ENCODE results near the gene HDAC4.

Gene HDAC4

GRCh38 chr2:239238381-239238780, 162.4 kb downstream of the HDAC4 start:
- CTCF ChIA-PET: interaction anchor here (1.1 kb wide), 1 partner anchor 14 kb away, joined by 3 read pairs; no protein-coding TSS in a partner anchor
- Histone ChIP-seq H3K9me3 (ENCODE audit: control insufficient read depth, insufficient read depth, low read depth, low read length) (no peaks in the 10 kb centered on the region), H3K36me3 (ENCODE audit: control insufficient read depth in 2 of 2, insufficient read depth in 1 of 2, low read length in 2 of 2) (no peaks in the 10 kb centered on the region), H3K4me3 (ENCODE audit: low read depth, low read length) (no peak overlapping the region), H3K4me1 (ENCODE audit: control insufficient read depth, insufficient read depth, low read length) (no peaks in the 10 kb centered on the region), H3K27ac (ENCODE audit: extremely low read depth, low read depth, low read length) (no peak overlapping the region)
- POLR2A ChIA-PET: no interaction called here
- TF ChIP-seq ZNF530 (tag by site-specific recombination; IDR thresholded peaks at IDR 0.05; ENCODE audit: low read depth) (no peak), ZFP37 (tag by site-specific recombination; IDR thresholded peaks at IDR 0.05) (no peak)

GRCh38 chr2:239236808-239237205, 164.0 kb downstream of the HDAC4 start:
- no peaks in the 10 kb centered on the region for H3K36me3 ChIP-seq (ENCODE audit: control insufficient read depth in 2 of 2, insufficient read depth in 1 of 2, low read length in 2 of 2)
- H3K4me1 ChIP-seq (ENCODE audit: control insufficient read depth, insufficient read depth, low read length): no peaks in the 10 kb centered on the region
- TF ChIP-seq ZNF521 (tag by site-specific recombination; IDR thresholded peaks at IDR 0.05) (no peak), ZFP3 (tag by site-specific recombination; IDR thresholded peaks at IDR 0.05; ENCODE audit: low read depth) (no peak), ZNF335 (tag by site-specific recombination; conservative IDR thresholded peaks at IDR 0.05) (no peak)
- ChIA-PET CTCF (interaction anchor here (0.6 kb wide), 1 partner anchor 89 kb away, joined by 4 read pairs; no protein-coding TSS in a partner anchor), POLR2A (no interaction called here)
- no peaks in the 10 kb centered on the region for H3K9me3 ChIP-seq (ENCODE audit: control insufficient read depth, insufficient read depth, low read depth, low read length)
- H3K27ac ChIP-seq (ENCODE audit: extremely low read depth, low read depth, low read length): no peak overlapping the region
- H3K4me3 ChIP-seq (ENCODE audit: low read depth, low read length): no peak overlapping the region

GRCh38 chr2:239236043-239236807, 164.6 kb downstream of the HDAC4 start:
- no peak overlapping the region for H3K4me3 ChIP-seq (ENCODE audit: low read depth, low read length)
- CTCF ChIA-PET: interaction anchor here (0.6 to 0.7 kb wide), 3 partner anchors 56 to 401 kb away, joined by 3 to 5 read pairs (median 4); no protein-coding TSS in a partner anchor
- no peaks in the 10 kb centered on the region for H3K36me3 ChIP-seq (ENCODE audit: control insufficient read depth in 2 of 2, insufficient read depth in 1 of 2, low read length in 2 of 2)
- POLR2A ChIA-PET: no interaction called here
- H3K4me1 ChIP-seq (ENCODE audit: control insufficient read depth, insufficient read depth, low read length): no peaks in the 10 kb centered on the region
- H3K27ac ChIP-seq (ENCODE audit: extremely low read depth, low read depth, low read length): no peak overlapping the region
- H3K9me3 ChIP-seq (ENCODE audit: control insufficient read depth, insufficient read depth, low read depth, low read length): no peaks in the 10 kb centered on the region
- TF ChIP-seq ZNF670 (tag by site-specific recombination; IDR thresholded peaks at IDR 0.05; ENCODE audit: low read depth) (no peak), SETDB1 (IDR thresholded peaks at IDR 0.05; ENCODE audit: insufficient read length, low read length) (no peak), ZNF521 (tag by site-specific recombination; IDR thresholded peaks at IDR 0.05) (no peak), TCF7L2 (IDR thresholded peaks at IDR 0.05; ENCODE audit: borderline replicate concordance, low read depth, low read length) (no peak), FEZF1 (tag by site-specific recombination; IDR thresholded peaks at IDR 0.05) (no peak), EGR2 (tag by site-specific recombination; IDR thresholded peaks at IDR 0.05; ENCODE audit: low read depth) (no peak), ZNF645 (tag by site-specific recombination; IDR thresholded peaks at IDR 0.05) (no peak), ZNF416 (tag by site-specific recombination; IDR thresholded peaks at IDR 0.05) (no peak), ZNF391 (tag by site-specific recombination; IDR thresholded peaks at IDR 0.05; ENCODE audit: borderline replicate concordance, low read depth) (no peak), ZNF132 (tag by site-specific recombination; IDR thresholded peaks at IDR 0.05; ENCODE audit: borderline replicate concordance) (no peak), ZNF311 (tag by site-specific recombination; IDR thresholded peaks at IDR 0.05; ENCODE audit: borderline replicate concordance) (no peak), ZBTB20 (tag by site-specific recombination; IDR thresholded peaks at IDR 0.05) (no peak), ZNF513 (tag by site-specific recombination; IDR thresholded peaks at IDR 0.05) (no peak)
